ENCODE measurements around the gene CFAP107. TPM values are rescaled to one million over a fixed set of nuclear protein-coding genes. Genes with fewer than 3 reads are reported as not detected.

The CFAP107 gene
- total and polyA plus RNA-seq, 2 of the 13 experiments (the other 11 are each of a cell fraction or from before 2014, with no cell fraction given) = not detected

DNA sequence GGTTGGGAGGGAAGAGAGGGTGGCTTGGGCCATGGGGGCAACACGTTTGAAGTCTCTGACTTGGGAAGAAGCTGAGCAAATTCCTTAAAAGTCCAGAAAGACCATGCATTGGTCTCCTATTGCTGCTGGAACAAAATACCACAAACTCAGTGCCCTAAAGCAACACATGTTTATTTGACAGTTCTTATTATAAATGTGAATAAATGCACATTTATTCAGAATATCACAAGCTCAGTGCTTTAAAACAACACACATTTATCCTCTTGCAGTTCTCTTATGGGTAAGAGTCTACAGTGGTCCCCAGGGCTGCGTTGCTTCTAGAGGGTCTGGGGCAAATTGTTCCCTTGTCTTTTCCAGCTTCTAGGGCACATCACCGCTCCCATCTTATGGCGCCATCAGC lies 17.5 kb downstream of the CFAP107 start:
- Histone ChIP-seq H3K27me3 (ENCODE audit: control insufficient read depth in 1 of 2, insufficient read depth in 2 of 2, low read length in 2 of 2) (peaks cover 0 to 17% of the 10 kb centered on the region in 2 experiments; a peak in 3 of 5 replicates), H3K4me3 (replicated peaks in 1 of 3; ENCODE audit: insufficient read depth in 1 of 3, low read depth in 2 of 3, low read length in 3 of 3) (no peak overlapping the region), H3K4me1 (ENCODE audit: insufficient read depth, low read length) (no peaks in the 10 kb centered on the region), H3K79me2 (ENCODE audit: insufficient read depth, low read length) (no peaks in the 10 kb centered on the region), H3K27ac (ENCODE audit: extremely low read length, insufficient read depth, low read length) (no peak overlapping the region), H3K9ac (ENCODE audit: insufficient read depth, low read depth, low read length) (no peak overlapping the region), H3K4me2 (ENCODE audit: low read depth, low read length) (no peak overlapping the region), H3K36me3 (replicated peaks in 1 of 2; ENCODE audit: control insufficient read depth in 1 of 2, insufficient read depth in 2 of 2, low read length in 2 of 2) (no peaks in the 10 kb centered on the region), H2AFZ (ENCODE audit: low read length) (no peak overlapping the region), H3K9me3 (ENCODE audit: low read length) (no peaks in the 10 kb centered on the region), H4K20me1 (ENCODE audit: insufficient read depth, low read length) (no peaks in the 10 kb centered on the region)
- TF ChIP-seq SYNCRIP (IDR thresholded peaks at IDR 0.05; ENCODE audit: insufficient read depth, low read depth, low read length) = no peak
- no peak for TF ChIP-seq NFE2L1 (CRISPR knock-in tag; IDR thresholded peaks at IDR 0.05; ENCODE audit: borderline replicate concordance)
- TF ChIP-seq BHLHE40 (IDR thresholded peaks at IDR 0.05; ENCODE audit: low read length) = no peak
- no peak for TF ChIP-seq KLF15 (CRISPR knock-in tag; IDR thresholded peaks at IDR 0.05; ENCODE audit: borderline replicate concordance)
- TF ChIP-seq PRMT3 (CRISPR knock-in tag; IDR thresholded peaks at IDR 0.05; ENCODE audit: borderline replicate concordance, low read depth) = no peak
- TF ChIP-seq FOXK1 (CRISPR knock-in tag; IDR thresholded peaks at IDR 0.05; ENCODE audit: borderline replicate concordance, low read depth) = no peak
- no peak for TF ChIP-seq ZNF326 (CRISPR knock-in tag; IDR thresholded peaks at IDR 0.05; ENCODE audit: borderline replicate concordance)
- TF ChIP-seq, protein P1, sequence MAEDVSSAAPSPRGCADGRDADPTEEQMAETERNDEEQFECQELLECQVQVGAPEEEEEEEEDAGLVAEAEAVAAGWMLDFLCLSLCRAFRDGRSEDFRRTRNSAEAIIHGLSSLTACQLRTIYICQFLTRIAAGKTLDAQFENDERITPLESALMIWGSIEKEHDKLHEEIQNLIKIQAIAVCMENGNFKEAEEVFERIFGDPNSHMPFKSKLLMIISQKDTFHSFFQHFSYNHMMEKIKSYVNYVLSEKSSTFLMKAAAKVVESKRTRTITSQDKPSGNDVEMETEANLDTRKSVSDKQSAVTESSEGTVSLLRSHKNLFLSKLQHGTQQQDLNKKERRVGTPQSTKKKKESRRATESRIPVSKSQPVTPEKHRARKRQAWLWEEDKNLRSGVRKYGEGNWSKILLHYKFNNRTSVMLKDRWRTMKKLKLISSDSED (CRISPR knock-in tag; IDR thresholded peaks at IDR 0.05) = no peak
- TF ChIP-seq ZNF180 (CRISPR knock-in tag; IDR thresholded peaks at IDR 0.05; ENCODE audit: borderline replicate concordance, low read depth) = no peak
- TF ChIP-seq ZNF264 (CRISPR knock-in tag; IDR thresholded peaks at IDR 0.05) = no peak
- no peak for TF ChIP-seq GTF3A (CRISPR knock-in tag; conservative IDR thresholded peaks at IDR 0.05)
- TF ChIP-seq, protein P2, sequence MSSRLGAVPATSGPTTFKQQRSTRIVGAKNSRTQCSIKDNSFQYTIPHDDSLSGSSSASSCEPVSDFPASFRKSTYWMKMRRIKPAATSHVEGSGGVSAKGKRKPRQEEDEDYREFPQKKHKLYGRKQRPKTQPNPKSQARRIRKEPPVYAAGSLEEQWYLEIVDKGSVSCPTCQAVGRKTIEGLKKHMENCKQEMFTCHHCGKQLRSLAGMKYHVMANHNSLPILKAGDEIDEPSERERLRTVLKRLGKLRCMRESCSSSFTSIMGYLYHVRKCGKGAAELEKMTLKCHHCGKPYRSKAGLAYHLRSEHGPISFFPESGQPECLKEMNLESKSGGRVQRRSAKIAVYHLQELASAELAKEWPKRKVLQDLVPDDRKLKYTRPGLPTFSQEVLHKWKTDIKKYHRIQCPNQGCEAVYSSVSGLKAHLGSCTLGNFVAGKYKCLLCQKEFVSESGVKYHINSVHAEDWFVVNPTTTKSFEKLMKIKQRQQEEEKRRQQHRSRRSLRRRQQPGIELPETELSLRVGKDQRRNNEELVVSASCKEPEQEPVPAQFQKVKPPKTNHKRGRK (CRISPR knock-in tag; IDR thresholded peaks at IDR 0.05) = no peak
- no peak for TF ChIP-seq MATR3 (CRISPR knock-in tag; IDR thresholded peaks at IDR 0.05)
- TF ChIP-seq, protein P3, sequence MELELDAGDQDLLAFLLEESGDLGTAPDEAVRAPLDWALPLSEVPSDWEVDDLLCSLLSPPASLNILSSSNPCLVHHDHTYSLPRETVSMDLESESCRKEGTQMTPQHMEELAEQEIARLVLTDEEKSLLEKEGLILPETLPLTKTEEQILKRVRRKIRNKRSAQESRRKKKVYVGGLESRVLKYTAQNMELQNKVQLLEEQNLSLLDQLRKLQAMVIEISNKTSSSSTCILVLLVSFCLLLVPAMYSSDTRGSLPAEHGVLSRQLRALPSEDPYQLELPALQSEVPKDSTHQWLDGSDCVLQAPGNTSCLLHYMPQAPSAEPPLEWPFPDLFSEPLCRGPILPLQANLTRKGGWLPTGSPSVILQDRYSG (CRISPR knock-in tag; IDR thresholded peaks at IDR 0.05) = no peak
- no peak for TF ChIP-seq SIX4 (CRISPR knock-in tag; IDR thresholded peaks at IDR 0.05)
- TF ChIP-seq KMT2B (CRISPR knock-in tag; IDR thresholded peaks at IDR 0.05) = no peak
- TF ChIP-seq ZMYM2 (CRISPR knock-in tag; IDR thresholded peaks at IDR 0.05) = no peak
- no peak for TF ChIP-seq FOXC1 (CRISPR knock-in tag; IDR thresholded peaks at IDR 0.05; ENCODE audit: borderline replicate concordance)
- intact Hi-C loops (cut with micrococcal nuclease; ENCODE audit: unreplicated experiment) (no loop called here), in situ Hi-C loops (cut with HindIII; ENCODE audit: extremely low pct_ligation_motif_present, low pct_unique_long_range_greater_than_20kb) (no loop called here)
- ChIA-PET POLR2A (no interaction called here), CTCF (ENCODE audit: low intra/inter-chr PET ratio, low total read pairs) (no interaction called here)
- FAIRE-seq (no peak), ATAC-seq (no peak), DNase-seq (ENCODE audit: low spot score) (no peak)
- 39% methylated on average over 4 of the region's 4 CpGs for WGBS (ENCODE audit: low lambda C conversion rate)
- BruUV-seq (replicated peaks) = no TSS peak
